Gastrocnemius medialis (tissue), 4 donors: Measurements from ENCODE around the gene CACNA1A. TPM values are rescaled to one million over a fixed set of nuclear protein-coding genes. Genes with fewer than 3 reads are reported as not detected.

Source experiments
- ATAC-seq, 2 donors: fragments of 150-250 bp; one replicate each; pipeline ENCODE4 v1.9.1; 2016
- DNase-seq, 2 donors: peaks; one replicate each; pipeline ENCODE4 v3.0.0-alpha.2; 2019
- H3K27ac ChIP-seq, 4 donors: fragments of 200-600 bp; sonication (generic); 1 replicate in 1 of 4; 2 replicates in 3 of 4; pipeline ENCODE4 v1.5.1; 2016 to 2018; ENCODE audit warnings: mild to moderate bottlenecking in 2 of 4, moderate library complexity in 1 of 4
- H3K27me3 ChIP-seq, 3 donors: fragments of 200-600 bp; sonication (generic) in 2 of 3; 1 replicate in 1 of 3; 2 replicates in 2 of 3; pipeline versions ENCODE4 v1.5.1 to v1.6.0; 2016 to 2019; ENCODE audit warnings: mild to moderate bottlenecking in 1 of 3, moderate library complexity in 1 of 3
- H3K36me3 ChIP-seq, 2 donors: fragments of 200-600 bp; sonication (generic) in 1 of 2; one replicate each; pipeline ENCODE4 v1.5.1; 2017 to 2018
- H3K4me1 ChIP-seq, 2 donors: fragments of 200-600 bp; sonication (generic) in 1 of 2; one replicate each; pipeline ENCODE4 v1.5.1; 2016 to 2017; ENCODE audit warnings: mild to moderate bottlenecking in 2 of 2
- H3K4me3 ChIP-seq, 4 donors: fragments of 200-600 bp; sonication (generic) in 3 of 4; 1 replicate in 1 of 4; 2 replicates in 3 of 4; pipeline ENCODE4 v1.5.1; 2016 to 2019; ENCODE audit warnings: mild to moderate bottlenecking in 2 of 4
- H3K9me3 ChIP-seq, 3 donors: fragments of 200-600 bp; sonication (generic) in 2 of 3; 1 replicate in 1 of 3; 2 replicates in 2 of 3; pipeline ENCODE4 v1.5.1; 2016 to 2019
- POLR2A ChIP-seq, 2 donors: fragments of 450-650 bp; IDR thresholded peaks; one replicate each; pipeline ENCODE4 v1.6.1; 2017; ENCODE audit warnings: antibody characterized with exemption in 2 of 2, mild to moderate bottlenecking in 2 of 2, moderate library complexity in 2 of 2
- in situ Hi-C, 4 donors: fragments of 200-750 bp; cut with MboI; loops; one replicate each; pipeline versions ENCODE4 v1.15.0 to v1.8.0; 2017; ENCODE audit warnings: low sequenced_read_pairs in 4 of 4
- intact Hi-C: fragments of 100-400 bp; cut with DNase I; formaldehyde crosslinking; loops from one replicate; pipeline ENCODE4 v1.15.1; 2023; ENCODE audit warnings: low total_unique reads
- total RNA-seq, 4 donors: library from RNA; depleted of rRNA; stranded (reverse); fragments of >200 nt; gene quantifications; one replicate each; pipeline versions ENCODE4 v1.1.0 to v1.2.3, GENCODE V29; 2016
- TF ChIP-seq, protein P1 (sequence below), 5 experiments: fragments of 450-650 bp in 3 of 5; fragments of 200-600 bp in 2 of 5; sonication (generic) in 2 of 5; IDR thresholded peaks in 4 of 5; conservative IDR thresholded peaks in 1 of 5; 1 replicate in 4 of 5; 2 replicates in 1 of 5; pipeline ENCODE4 v1.5.1; 2016 to 2019; ENCODE audit warnings: antibody characterized with exemption in 5 of 5, mild to moderate bottlenecking in 3 of 5, moderate library complexity in 3 of 5

The CACNA1A gene
- total RNA-seq, 4 donors from 2014 or later = 0.15 to 0.51 (median 0.33) TPM; not detected in 1

DNA sequence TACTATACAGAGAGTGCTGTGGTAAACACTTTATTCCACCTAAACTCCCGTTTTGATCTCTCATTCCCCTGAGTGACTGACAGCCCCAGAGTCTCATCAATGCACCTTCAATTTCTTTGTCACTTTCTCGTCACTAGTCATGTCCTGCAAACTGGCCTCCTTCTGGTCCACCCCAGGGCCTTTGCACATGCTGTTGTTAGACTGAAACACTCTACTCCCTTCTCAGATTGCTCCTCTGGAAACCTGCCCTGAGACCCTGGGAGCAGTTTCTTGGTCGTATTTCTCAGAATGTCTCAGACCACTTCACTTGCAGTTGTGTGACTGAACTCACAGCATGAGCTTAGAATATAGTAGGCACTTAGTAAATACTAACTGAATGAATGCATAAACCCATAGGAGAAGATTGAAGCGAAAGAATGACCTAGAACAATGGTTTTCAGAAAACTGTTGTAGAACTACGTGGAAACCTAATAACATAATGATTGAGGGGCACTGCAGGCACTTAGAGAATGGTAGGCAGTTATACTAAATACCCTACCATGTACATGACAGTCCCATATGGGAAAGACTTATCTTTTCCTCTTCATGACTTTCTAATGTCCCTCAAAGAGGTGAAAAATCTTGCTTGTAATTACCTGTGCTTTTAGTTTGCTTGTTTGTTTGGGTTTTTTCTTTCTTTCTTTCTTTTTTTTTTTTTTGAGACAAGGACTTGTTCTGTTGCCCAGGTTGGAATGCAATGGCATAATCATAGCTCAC, 211.3 kb downstream of the CACNA1A start:
- no peak for TF ChIP-seq POLR2A (IDR thresholded peaks at IDR 0.05)
- TF ChIP-seq, protein P1, sequence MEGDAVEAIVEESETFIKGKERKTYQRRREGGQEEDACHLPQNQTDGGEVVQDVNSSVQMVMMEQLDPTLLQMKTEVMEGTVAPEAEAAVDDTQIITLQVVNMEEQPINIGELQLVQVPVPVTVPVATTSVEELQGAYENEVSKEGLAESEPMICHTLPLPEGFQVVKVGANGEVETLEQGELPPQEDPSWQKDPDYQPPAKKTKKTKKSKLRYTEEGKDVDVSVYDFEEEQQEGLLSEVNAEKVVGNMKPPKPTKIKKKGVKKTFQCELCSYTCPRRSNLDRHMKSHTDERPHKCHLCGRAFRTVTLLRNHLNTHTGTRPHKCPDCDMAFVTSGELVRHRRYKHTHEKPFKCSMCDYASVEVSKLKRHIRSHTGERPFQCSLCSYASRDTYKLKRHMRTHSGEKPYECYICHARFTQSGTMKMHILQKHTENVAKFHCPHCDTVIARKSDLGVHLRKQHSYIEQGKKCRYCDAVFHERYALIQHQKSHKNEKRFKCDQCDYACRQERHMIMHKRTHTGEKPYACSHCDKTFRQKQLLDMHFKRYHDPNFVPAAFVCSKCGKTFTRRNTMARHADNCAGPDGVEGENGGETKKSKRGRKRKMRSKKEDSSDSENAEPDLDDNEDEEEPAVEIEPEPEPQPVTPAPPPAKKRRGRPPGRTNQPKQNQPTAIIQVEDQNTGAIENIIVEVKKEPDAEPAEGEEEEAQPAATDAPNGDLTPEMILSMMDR (IDR thresholded peaks at IDR 0.05 in 4 of 5, conservative IDR thresholded peaks at IDR 0.05 in 1 of 5) = no peak
- no peak for DNase-seq
- H3K4me3 ChIP-seq = no peak overlapping the region
- no peaks in the 10 kb centered on the region for H3K4me1 ChIP-seq
- H3K27me3 ChIP-seq = peaks cover 0 to 16% (median 10%) of the 10 kb centered on the region in 3 donors
- in situ Hi-C loops = loop anchor here in 3 of 4 donors (25.0 kb wide), 2 partner anchors 292 to 567 kb away; no protein-coding TSS in a partner anchor
- no peaks in the 10 kb centered on the region for H3K36me3 ChIP-seq
- no peaks in the 10 kb centered on the region for H3K9me3 ChIP-seq
- intact Hi-C loops = no loop called here
- no peak overlapping the region for H3K27ac ChIP-seq
- no peak for ATAC-seq

DNA sequence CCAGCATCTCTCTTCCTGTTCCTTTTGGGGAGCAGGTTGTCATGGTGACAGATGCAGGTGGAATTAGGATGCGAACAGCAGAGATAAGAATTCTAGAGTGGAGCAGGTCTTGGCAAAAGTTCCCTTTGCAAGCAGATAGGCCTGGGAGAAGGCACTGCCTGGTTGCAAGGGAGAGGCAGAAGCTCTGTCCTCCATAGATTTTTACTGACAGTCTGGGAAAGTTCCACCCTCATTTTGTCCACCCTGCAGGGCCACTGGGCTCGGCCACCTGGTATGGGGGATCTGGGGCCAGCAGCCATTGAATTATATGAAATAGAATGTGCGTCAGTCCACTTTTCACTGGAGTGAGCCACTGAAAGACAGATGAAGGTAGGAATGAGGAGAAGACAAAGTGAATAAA, 214.4 kb downstream of the CACNA1A start:
- H3K27me3 ChIP-seq = no peaks in the 10 kb centered on the region
- intact Hi-C loops (no loop called here), in situ Hi-C loops (loop anchor here in 3 of 4 donors (25.0 kb wide), 2 partner anchors 295 to 570 kb away; no protein-coding TSS in a partner anchor)
- no peak overlapping the region for H3K27ac ChIP-seq
- TF ChIP-seq, protein P1 (IDR thresholded peaks at IDR 0.05 in 4 of 5, conservative IDR thresholded peaks at IDR 0.05 in 1 of 5) = no peak
- no peak for TF ChIP-seq POLR2A (IDR thresholded peaks at IDR 0.05)
- DNase-seq (no peak), ATAC-seq (no peak)
- H3K9me3 ChIP-seq = no peaks in the 10 kb centered on the region
- H3K4me1 ChIP-seq = no peaks in the 10 kb centered on the region
- H3K36me3 ChIP-seq = no peaks in the 10 kb centered on the region
- H3K4me3 ChIP-seq = no peak overlapping the region

DNA sequence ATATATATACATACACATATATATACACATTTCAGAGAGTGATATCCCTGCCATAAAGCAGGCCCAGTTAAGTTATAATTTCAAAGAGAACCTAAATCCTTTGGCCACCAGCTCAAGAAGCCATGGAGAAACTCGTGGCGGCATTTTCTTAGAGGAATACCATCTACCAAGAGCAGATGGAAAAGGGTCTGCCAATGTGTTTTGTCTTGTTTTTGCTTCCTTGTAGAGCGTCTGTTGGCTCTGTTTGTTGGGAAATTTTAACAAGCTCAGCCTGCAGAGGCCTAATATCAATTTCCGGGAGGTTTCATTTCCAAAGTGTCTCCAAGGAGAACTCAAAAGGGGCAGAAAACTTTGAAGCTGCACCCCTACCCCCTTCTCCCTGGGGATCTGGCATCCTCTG, 215.5 kb downstream of the CACNA1A start:
- in situ Hi-C loops (loop anchor here in 3 of 4 donors (25.0 kb wide), 2 partner anchors 297 to 572 kb away; no protein-coding TSS in a partner anchor), intact Hi-C loops (no loop called here)
- Histone ChIP-seq H3K36me3 (no peaks in the 10 kb centered on the region), H3K27ac (no peak overlapping the region), H3K4me3 (no peak overlapping the region), H3K4me1 (no peaks in the 10 kb centered on the region), H3K9me3 (no peaks in the 10 kb centered on the region), H3K27me3 (no peaks in the 10 kb centered on the region)
- DNase-seq (no peak), ATAC-seq (no peak)
- TF ChIP-seq, protein P1 (IDR thresholded peaks at IDR 0.05 in 4 of 5, conservative IDR thresholded peaks at IDR 0.05 in 1 of 5) = no peak
- TF ChIP-seq POLR2A (IDR thresholded peaks at IDR 0.05) = no peak

DNA sequence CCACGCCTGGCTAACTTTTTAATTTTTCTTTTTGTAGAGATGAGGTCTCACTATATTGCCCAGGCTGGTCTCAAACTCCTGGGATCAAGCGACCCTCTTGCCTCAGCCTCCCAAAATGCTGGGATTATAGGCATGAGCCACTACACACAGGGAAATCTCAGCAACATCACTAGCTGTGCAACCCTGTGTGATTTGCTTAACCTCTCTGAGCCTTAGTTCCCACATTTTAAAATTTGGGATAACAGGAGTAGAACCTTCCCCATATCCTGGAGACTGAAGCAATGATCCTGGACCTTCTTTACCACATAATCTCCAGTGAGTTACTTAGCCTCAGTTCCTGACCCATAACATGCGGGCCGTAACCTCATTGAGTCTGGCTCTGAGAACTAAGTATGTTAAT, 217.0 kb downstream of the CACNA1A start:
- DNase-seq = no peak
- in situ Hi-C loops = loop anchor here in 3 of 4 donors (25.0 kb wide), 2 partner anchors 298 to 573 kb away; no protein-coding TSS in a partner anchor
- Histone ChIP-seq H3K9me3 (no peaks in the 10 kb centered on the region), H3K36me3 (no peaks in the 10 kb centered on the region), H3K4me1 (no peaks in the 10 kb centered on the region), H3K4me3 (no peak overlapping the region), H3K27me3 (no peaks in the 10 kb centered on the region), H3K27ac (no peak overlapping the region)
- ATAC-seq = no peak
- no peak for TF ChIP-seq POLR2A (IDR thresholded peaks at IDR 0.05)
- TF ChIP-seq, protein P1 (IDR thresholded peaks at IDR 0.05 in 4 of 5, conservative IDR thresholded peaks at IDR 0.05 in 1 of 5) = no peak
- intact Hi-C loops = no loop called here
